HG02870 (cell line): Measurements from ENCODE around the gene TMEM30B.

ENCODE experiments used
- ATAC-seq: cut with Tn5 transposase; IDR thresholded peaks from one replicate; pipeline ENCODE4 v1.9.1; 2021; ENCODE audit warnings: mild to moderate bottlenecking, moderate library complexity; ENCODE audit not compliant: unreplicated experiment

The TMEM30B gene

DNA sequence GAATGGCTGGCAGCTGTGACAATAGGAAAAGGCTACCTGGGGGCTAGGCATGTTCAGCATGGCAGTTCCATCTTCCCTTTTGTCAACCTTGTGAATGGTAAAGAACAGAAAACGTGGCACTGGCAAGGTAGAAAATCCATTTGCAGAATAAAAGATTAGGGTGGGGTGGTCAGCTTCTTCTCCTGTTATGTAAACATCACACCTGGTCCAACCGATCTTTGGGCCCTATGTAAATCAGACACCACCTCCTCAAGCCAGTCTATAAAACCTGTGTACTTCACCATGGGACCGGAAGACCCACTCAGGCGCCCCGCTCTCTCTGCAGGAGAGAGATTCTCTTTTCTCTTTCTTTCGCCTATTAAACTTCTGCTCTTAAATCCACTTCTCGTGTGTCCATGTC, 19.6 kb upstream of the TMEM30B start:
- no peak for ATAC-seq

DNA sequence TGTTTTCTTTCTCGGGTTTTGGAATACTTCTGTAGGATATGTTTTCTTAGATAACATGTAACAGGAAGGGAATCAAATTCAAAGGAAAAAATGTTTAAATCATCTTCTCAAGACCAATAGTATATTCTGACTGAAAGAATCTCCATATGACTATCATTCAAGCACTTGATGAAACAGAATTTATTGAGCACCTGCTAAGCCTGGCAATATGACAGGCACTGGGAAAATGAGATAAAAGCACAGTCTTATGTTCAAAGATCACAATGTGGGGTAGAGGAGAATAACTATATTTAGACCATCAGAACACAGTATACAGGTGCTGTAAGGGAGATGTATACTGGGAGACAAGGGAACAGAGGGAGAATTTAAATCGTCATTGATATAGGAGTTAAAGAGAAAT, 19.1 kb upstream of the TMEM30B start:
- no peak for ATAC-seq

DNA sequence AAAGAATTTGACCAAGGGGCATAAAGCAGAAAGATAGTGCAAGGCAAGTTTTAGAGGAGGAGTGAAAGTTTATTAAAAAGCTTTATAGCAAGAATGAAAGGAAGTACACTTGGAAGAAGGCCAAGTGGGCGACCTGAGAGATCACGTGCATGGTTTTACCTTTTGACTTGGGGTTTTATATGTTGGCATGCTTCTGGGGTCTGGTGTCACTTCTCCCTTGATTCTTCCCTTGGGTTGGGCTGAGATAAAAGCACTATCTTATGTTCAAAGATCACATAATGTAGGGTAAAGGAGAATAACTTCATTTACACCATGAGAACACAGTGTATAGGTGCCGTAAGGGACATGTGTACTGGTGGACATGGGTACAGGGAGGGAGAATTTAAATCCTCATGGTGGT, 17.7 kb upstream of the TMEM30B start:
- no peak for ATAC-seq

DNA sequence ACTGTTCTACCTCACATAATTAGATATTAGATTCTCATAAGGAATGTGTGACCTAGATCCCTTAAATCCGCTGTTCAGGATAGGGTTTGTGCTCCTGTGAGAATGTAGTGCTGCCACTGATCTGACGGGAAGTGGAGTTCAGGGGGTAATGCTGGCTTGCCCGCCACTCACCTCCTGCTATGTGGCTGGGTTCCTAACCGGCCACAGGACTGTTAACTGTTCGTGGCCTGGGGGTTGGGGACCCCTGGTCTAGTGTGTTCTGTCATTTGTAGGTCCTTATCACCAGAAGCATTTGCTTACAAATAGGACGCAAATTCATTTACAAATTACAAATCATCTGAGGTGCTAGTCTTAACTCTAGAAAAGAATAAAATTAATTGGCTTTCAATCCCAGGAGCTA, 16.4 kb upstream of the TMEM30B start:
- ATAC-seq: no peak

DNA sequence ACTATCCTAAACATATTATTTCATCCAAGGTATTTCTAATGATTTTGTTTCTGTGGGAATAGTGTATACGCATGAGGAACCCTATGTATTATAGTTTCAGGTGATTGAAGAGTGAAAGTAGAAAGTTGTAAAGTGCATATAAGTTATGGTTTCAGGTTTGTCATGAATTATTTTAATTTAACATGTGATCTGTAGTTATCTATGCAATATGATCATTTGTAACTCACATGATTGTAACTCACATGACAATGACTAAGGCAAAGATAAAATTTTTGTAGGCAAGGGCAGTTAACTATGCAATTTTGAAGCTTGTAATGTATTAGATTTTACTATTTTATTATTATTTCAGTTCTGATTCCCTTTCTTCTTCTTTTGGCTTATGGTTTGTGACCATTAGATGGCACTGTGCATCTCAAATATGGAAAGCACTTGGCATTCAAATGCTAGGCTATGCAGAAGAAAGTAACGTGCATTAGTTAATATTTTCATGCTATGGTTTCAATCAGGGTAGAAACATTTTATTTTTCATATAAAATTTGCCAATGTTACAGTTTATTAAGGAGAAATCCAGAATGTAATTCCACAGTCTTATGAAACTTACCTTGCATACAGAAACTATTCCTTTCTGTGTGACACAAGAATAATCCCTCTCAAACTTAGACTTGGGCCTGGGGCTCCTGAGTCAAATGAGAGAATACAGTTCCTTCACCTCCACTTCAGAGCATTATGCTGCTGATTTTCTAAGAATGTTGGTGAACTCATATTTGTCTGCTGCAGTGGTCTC, 15.8 kb upstream of the TMEM30B start:
- no peak for ATAC-seq

DNA sequence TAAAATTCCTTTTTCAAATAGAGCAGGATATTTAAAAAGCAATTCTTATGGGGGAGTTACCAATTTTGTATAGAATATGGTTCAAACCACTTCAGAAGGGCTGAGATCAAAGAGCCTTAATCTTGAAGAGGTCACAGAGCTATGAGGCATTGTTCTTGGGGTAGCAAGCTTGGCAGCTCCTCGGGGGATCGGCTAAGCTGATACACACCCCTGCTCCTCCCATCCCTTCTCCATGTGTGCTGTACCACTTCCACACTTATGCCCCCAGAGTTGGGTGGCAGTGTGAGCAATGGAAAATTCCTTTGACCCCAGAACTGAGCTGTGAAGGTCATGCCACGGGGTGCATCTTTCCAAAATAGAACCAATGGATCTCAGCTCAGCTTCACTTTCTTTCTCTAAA, 15.0 kb upstream of the TMEM30B start:
- ATAC-seq: no peak

DNA sequence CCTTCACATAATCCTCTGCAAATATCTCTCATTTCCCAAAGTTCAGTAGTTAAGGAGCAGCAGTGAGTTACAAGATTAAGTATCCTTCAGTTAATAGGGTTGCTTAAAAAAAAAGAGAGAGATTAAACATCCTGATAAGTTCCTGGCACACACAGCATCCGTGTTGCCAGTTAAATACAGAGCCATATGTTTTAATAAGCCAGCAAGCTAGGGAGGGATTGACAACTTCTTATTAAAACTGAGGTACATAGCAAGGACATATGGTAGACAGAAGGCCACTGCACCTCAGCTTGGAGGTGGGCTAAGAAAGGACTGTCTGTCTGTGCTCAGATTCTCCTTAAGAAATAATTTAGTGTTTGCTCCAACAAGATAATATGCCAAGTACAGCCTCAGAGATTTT, 9.6 kb upstream of the TMEM30B start:
- no peak for ATAC-seq

DNA sequence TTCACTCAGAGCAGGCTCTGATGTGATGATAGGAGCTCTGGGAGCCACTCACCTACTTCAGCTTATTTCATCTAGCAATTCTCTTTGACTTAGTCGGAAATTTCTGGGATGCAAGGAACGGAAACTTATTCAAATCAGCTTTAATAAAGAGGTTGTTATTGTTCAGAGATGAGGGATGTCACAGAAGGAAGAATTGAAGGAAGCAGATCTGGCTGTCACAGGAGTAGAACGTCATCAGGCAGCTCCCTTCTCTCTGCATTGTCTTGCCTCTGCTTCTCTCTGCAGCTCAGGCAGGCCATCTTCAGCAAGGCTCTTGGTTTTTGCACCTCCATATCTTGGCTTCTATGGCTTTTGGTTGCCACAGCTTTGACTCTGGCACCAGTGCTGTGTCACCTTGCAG, 7.6 kb upstream of the TMEM30B start:
- no peak for ATAC-seq

DNA sequence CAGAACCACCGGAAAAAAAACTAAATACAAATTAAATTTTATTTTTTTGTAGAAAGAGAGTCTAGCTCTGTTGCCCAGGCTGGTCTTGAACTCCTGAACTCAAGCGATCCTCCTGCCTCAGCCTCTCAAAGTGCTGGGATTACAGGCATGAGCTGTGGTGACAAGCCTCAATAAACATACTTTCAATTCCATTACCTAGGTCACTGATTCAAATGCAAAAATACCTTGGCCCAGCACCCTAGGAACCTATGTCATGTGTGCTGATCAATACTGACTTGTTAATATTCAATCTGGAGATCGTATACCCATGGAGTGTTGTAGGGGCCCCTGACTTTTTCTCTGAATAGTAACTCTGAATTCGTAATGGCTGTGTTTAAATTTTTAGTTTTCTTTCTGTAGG, 7.1 kb upstream of the TMEM30B start:
- ATAC-seq: no peak

DNA sequence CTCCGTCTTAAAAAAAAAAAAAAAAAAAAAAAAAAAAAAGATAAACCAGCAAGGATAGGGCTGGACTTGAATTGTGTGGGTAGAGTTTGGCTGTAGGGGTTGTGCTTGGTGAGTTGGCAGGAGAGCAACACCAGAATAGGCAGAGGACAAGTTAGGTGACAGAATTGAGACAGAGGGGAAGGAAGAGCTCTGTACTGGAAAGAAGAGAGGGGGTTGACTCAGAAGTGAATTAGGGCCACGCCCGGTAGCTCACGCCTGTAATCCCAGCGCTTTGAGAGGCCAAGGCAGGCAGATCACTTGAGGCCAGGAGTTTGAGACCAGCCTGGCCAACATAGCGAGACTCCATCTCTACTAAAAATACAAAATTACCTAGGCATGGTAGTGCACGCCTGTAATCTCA, 6.1 kb upstream of the TMEM30B start:
- ATAC-seq: no peak

DNA sequence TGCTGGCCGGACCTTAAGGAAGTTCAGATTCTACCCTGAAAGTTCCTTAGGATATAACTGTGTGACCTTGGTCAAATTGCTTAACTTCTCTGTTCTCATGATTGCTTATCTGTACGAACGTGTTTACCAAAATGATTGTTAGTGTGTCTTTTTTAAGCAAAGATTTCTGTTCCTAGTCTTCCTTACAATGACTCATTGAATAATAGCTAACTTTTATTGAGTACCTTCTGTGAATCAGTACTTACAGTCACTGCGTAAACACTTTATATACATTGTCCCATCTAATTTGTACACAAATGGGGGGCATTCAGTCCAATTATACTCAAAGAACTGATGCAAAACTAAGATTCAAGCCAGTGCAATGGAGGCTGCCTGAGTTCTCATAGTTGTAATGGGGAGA, 4.2 kb upstream of the TMEM30B start:
- no peak for ATAC-seq

DNA sequence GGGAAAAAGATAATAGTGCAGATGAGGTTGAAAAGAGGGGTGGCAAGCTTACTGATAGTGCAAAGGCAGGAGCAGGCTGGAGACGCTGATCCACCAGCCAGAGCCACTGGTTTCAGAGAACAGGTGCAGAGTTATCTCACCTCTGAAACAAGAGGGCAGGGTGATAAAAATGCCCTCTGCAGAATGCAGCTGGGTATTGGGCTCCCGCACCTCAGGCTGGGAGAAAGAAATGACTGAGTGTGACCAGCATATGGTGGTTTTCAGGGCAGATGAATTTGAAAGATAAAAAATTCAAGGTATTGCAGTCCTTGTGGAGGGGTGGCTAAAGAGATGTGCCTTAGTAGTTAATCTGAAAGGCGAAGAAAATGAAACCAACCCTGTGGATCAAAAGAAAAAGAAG, 2.9 kb upstream of the TMEM30B start:
- no peak for ATAC-seq

DNA sequence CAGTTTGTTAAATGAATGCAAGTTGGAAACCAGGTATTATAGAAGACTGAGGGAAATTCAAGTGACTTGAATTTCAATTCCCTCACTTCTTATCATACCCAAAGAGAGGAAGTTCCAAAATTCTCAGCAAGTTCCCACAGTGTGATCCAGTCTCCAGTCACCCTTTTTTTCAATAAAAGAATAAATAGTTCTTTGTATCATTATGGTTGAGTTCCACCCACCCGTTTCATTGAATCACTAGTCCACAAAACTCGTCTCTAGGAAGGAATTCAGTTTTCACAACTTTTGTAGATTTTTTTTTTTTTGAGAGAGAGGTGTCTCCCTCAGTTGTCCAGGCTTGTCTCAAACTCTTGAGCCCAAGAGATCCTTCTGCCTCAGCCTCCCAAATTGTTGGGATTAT, 1.6 kb upstream of the TMEM30B start:
- ATAC-seq: no peak

DNA sequence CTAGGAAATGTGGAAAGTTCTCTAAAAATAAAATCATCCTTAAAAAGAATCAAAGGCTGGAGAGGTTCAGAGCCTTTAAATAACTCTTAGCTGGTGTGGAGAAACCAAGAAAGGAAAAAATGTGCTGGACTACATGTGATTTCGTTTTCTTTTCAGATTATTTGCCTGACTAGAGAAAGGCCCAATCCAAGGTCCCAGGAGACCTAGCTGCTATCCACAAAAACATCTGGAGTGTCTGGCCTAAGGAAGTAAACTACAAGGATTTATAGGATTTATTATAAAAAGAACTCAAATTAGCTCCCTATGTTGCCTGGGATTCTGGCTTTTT, 774 bp upstream of the TMEM30B start:
- no peak for ATAC-seq

DNA sequence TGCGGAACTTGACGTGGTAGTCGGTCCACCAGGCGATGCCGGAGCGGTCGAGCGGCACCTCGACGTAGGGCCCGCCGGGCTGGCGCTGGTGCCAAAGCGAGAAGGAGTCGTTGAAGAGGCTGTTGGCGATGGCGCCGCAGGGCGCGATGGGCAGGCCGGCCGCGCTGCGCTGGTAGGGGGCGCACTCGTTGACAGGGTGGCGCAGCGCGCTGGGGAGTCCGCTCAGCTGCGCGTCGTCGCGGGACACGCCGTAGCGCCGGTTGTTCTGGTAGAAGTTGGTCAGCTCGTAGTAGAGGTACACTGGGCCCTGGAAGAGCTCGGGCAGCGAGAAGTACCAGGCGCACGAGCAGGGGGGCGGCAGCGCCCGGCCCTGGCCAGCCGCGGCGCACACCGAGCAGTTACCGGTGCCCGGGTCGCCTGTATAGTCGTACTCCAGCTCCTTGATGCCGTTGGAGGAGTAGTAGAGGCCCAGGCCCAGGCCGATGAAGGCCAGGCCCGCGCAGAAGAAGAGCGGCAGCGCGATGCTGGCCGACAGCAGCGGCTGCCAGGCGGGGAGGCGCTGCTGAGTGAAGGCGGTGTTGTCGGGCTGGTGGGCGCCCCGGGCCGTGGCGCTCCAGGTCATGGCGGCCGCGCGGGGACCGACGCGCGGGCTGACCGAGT, 482 bp downstream of the TMEM30B start:
- ATAC-seq: no peak

DNA sequence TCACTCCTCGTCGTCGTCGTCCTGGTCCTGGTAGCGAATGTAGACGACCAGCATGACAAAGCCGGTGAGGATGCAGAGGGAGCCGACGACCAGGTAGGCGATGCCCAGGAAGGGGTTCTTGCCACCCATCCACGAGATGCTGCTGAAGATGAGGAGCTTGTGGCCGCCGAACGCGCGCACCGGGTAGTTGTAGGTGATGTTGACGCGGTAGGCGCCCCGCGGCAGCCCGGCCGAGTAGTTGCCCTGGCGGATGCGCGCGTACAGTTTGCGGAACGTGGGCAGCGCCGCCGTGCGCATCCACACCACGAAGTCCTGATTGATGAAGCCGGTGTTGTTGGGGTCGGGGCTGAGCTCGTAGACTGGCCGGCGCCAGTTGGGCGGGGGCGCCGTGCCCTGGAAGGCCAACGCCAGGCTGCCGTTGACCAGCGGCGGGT, 1.0 kb downstream of the TMEM30B start:
- ATAC-seq: no peak

DNA sequence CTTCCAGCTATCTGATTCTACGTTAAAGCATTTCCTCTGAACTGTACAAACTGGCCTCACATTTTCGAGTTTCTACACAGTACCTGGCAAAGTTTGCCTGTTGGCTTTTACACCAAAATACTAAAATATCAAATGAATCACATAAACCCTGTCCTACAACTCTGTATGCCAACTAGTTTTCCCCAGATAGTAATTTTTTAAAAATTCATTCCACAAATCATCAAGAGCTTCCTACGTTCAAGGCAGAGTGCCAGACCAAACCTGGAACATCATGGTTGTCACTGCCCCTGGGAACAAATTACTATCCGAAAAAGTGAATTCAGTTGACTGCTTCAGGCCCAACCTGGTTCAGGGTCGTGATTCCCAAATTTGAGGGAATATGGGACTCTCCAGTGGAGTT, 2.1 kb downstream of the TMEM30B start:
- ATAC-seq: no peak

DNA sequence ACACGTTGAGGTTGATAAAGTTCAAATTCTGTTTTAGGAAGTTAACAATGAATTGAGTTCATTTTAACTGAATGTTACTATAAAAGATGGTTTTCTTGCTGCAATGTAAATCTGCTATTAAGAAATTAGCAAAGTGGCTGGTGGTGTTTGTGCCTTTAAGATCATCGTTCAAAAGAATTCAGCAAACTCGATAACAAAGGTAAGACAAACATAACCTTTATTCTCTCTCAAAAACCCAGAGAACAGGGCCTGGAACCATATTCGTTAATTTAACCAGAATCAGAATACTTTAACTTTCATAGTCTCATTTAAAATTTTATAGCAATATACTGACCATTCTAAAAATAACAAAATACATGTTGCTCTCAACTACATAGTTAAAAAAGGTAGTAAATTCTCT, 3.4 kb downstream of the TMEM30B start:
- no peak for ATAC-seq

DNA sequence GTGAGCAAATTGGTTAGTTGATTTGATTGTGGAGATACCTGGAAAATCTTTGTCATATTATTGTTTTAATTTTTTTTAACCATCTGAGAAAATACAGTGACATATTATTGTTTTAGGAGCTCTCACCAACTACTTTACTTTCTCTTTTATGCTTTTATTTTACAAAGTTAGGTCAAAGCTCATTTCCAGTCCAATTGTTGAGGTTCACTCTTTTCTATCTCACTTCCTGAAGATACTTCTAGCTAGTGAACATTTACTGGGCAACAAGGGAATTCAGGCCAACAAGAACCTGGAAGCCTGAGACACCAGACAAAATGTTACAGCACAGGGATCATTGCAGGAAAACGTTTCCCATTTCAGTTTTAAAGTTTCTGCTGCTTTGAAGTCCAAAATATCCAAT, 3.9 kb downstream of the TMEM30B start:
- no peak for ATAC-seq

DNA sequence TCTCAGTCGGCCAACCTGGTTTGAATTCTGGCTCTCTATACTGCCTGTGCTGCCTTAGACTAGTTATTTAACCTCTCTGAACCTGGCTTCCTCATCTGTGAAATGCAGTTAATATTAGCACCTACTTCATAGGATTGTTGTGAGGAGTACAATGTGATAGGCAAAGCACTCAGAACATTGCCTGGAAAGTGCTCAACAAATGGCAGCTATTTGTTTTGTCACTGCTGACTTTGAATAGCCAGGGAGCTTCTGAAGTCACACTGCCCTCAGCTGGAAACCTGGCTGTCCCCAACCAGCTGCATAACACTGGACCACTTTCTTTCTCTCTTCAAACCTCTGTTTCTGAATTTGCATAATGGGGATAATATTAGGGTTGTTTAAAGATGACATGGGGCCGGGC, 9.6 kb downstream of the TMEM30B start:
- no peak for ATAC-seq

DNA sequence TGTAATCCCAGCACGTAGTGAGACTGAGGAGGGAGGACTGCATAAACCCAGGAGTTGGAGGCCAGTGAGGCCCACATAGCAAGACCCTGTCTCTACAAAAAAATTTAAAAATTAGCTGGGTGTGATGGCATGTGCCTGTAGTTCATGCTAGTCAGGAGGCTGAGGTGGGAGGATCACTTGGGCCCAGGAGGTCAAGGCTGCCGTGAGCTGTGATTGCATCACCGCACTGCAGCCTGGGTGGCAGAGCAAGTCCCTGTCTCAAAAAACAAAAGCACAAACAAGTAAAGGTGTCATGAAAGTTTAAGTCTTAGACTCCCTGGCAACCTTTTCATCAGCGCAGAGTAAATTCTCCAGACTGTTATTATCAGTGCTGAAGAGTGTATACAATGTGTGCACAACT, 10.4 kb downstream of the TMEM30B start:
- ATAC-seq: no peak

DNA sequence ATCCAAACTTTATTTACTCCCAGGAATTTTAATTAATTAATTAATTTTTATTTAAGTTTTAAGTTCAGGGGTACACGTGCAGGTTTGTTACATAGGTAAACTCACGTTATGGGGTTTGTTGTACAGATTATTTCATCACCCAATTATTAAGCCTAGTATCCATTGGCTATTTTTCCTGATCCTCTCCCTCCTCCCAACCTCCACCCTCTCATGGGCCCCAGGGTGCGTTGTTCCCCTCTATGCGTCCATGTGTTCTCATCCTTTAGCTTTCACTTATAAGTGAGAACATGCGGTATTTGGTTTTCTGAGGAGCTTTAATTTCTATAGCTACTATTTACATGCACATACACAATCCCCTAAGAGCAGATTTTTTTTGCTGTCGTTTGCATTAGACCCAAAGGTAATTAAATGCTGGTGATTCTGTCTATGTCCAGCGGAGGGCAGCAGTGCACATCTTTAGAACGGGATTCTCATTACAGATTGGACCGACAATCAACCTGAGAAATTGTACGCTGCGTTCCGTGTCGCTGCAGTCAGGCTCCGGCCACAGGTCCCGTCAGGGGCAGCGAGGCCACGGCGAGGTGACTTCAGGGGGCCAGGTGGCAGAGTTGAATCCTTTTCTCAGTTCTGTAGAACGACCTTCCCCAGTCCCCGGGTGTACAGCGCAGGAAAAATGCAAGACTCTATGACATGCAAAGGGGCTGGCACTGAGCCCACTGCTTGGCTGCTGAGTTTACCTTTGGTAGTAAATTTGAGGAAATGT, 11.6 kb downstream of the TMEM30B start:
- peak; percentile 93 for ATAC-seq
